VCaP (cell line): ENCODE data around the gene CPA1.

Experiments used
- H3K27ac ChIP-seq: fragments of 450-650 bp; 2 replicates; pipeline ENCODE4 v1.5.1; 2017
- TF ChIP-seq, protein P1 (sequence below): fragments of 450-650 bp; conservative IDR thresholded peaks from 2 replicates; pipeline ENCODE4 v1.5.1; 2017; ENCODE audit warnings: mild to moderate bottlenecking, moderate library complexity

The CPA1 gene

DNA sequence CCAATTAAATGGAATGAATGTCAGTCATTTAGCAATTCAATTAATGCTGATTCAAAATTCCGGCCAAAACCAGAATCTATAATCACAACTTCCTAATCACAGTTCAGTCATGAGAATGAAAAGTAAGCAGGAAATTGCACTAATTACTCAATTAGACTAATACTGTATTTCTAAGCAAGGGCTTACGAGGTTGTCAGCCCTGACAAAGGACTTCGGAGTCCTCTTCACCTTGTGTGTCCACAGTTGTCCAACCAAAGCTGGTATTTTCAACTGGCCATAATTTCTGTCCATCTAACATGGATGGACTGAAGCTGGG lies 17.4 kb downstream of the CPA1 start:
- no peak overlapping the region for H3K27ac ChIP-seq
- TF ChIP-seq, protein P1, sequence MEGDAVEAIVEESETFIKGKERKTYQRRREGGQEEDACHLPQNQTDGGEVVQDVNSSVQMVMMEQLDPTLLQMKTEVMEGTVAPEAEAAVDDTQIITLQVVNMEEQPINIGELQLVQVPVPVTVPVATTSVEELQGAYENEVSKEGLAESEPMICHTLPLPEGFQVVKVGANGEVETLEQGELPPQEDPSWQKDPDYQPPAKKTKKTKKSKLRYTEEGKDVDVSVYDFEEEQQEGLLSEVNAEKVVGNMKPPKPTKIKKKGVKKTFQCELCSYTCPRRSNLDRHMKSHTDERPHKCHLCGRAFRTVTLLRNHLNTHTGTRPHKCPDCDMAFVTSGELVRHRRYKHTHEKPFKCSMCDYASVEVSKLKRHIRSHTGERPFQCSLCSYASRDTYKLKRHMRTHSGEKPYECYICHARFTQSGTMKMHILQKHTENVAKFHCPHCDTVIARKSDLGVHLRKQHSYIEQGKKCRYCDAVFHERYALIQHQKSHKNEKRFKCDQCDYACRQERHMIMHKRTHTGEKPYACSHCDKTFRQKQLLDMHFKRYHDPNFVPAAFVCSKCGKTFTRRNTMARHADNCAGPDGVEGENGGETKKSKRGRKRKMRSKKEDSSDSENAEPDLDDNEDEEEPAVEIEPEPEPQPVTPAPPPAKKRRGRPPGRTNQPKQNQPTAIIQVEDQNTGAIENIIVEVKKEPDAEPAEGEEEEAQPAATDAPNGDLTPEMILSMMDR, result no peak

DNA sequence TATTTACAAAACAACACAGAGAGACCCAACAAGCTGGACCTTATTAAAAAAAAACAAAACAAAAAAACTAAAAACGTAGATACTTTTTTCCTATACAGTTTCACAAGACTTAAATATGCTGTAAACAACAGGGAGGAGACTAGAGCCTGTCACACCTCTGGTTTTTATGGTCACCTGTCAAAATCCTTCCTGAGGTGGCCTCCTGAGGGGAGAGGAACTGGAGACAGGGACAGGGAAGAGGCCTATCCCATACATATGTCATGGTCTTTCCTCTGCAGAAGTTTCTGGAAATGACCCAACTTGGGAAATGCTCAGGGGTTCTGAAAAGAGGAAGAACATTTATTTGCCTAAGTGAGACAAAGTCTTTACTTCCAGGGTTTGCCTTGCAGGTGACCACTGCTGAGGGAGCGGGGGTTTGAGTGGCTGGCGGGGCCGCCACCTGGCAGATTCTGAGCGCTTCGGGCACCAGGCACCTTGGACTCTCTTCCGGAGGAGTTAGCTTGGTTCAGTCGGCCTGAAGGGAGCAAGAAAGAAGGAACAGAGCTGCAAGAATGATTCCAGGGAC lies 18.3 kb downstream of the CPA1 start:
- H3K27ac ChIP-seq, result no peak overlapping the region
- TF ChIP-seq, protein P1, result no peak

DNA sequence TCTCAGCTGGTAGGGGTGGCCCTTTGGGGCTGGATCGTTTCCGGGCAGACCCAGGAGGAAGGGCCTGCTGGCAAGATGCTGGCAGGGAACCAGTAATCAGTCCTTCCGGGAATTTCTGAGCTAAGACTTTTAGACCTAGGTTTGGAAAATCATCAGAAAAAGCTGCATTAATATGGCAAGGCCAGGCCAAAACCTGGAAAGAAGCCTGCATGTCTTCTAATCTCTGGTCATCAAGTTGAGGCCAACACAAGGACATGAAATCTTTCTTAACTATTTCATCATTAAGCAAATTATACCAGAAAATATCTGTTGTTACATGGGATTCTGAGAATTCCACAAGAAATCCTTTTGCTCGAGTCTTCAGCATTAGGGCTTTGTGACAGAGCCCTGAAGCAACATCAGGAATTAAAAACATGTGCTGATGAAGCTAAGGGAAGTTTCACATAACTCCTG lies 19.9 kb downstream of the CPA1 start:
- no peak overlapping the region for H3K27ac ChIP-seq
- TF ChIP-seq, protein P1, result no peak

DNA sequence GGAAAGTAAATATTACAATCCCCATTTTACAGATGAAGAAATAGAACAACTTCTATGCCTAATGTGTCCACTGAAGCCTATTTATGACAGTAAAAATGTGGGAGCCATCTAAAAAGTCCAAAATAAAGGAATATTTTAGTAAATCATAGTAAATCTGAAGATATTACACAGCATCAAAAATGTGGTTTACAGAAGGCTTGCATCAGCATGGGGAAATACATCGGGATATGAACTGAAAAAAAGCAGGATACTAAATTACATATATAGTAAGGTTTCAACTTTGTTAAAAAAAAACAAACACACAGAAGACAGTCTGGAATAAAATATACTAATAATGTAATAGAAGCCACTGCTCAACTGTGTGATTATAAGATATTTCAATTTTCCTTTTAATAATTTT lies 20.8 kb downstream of the CPA1 start:
- H3K27ac ChIP-seq, result no peak overlapping the region
- TF ChIP-seq, protein P1, result no peak

DNA sequence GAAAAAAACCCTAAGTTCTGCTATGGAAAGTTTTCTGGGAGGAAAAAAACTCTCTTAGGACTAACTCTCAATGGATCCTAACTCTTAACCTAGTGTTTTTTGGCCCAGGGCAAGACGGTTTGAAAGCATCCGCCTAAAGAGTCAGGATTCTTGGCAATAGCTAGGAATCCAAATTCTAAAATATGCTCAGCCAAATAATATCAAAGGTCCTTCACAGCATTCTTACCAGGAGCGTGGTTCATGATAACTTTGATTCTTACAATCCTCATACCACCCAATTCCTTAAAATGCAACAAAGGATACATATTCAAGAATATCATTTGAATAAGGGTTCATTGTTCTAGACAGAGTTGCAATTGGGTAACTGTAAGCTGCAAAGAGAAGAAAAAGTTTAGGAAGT lies 21.3 kb downstream of the CPA1 start:
- H3K27ac ChIP-seq, result no peak overlapping the region
- TF ChIP-seq, protein P1, result no peak

DNA sequence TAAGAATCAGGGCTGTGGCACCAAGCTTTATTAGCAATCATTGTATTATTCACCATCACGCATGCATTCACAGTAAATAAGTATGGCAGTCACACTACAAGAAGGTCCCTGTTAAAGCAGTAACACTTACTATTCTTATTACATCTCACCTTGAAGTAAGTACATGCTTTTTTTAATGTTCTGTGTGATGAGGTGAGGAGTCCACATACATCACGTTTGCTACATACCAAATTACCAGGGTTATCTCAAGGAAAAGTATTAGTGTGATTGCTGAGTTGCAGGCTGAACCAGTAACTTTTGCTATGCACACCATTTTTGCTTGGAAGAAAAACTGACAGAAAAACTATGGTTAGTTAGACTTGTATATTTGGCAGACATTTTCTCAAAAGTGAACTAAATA lies 24.7 kb downstream of the CPA1 start:
- H3K27ac ChIP-seq, result no peak overlapping the region
- TF ChIP-seq, protein P1, result no peak

DNA sequence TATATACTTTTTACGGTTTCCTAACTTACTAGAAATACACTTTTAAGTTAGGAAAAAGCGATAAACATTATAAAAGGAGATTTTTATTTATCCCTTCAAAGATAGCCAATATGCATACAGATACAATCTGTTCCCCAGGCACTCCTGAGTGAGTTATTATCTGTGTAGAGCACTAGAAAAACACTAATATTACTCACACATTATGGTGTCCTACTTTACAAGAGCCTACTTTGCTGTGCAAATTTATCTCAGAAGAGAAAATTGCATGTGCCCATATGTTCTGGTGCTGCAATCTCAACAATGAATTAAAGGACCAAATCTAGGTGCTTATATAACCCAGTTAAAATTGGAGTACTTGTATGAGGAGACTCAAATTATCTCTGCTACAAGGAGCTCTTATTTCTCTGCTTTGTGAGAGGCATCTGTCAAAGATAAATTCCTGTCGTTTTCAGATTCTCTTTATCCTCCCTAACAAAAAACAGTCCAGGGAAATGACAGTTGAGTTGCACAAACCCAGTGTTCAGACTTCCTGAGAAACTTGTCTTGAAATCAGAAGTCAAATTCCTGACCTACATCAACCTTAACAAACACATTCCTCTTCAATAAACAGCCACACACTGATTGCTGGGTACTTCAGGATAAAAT lies 28.9 kb downstream of the CPA1 start:
- TF ChIP-seq, protein P1, result no peak
- no peak overlapping the region for H3K27ac ChIP-seq
